ENCODE results near the gene BCHE. TPM values are rescaled to one million over a fixed set of nuclear protein-coding genes. Genes with fewer than 3 reads are reported as not detected.

BCHE gene
- total and polyA plus RNA-seq, 4 donors: 1.7 to 47.8 (median 4.3) TPM

DNA sequence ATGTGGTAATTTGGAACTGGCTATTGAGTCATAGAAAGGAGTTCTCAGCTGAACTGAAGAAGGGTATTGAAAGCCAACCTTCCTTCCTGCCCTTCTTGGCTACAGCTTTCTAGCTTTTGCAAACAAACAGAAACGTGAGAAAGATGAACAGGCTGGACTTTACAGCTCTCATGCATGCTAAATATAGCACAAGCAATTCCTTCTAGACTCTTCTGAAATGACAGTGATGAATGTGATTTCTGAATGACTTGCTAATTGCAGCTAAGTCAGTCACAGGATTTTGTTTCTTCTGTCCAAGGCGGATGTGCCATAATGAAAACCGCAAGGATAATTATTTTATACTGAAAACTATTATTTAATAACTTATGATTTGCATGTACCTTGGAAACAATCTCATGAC, 36.3 kb downstream of the BCHE start:
- WGBS, 2 donors: 50 to 60% methylated on average over 3 of the region's 3 CpGs
- Histone ChIP-seq H3K4me1 (ENCODE audit: control insufficient read depth in 5 of 5, insufficient read depth in 5 of 5, low read length in 5 of 5) (peaks cover 0 to 10% (median 2%) of the 10 kb centered on the region in 5 donors), H3K9me3 (ENCODE audit: control insufficient read depth in 4 of 4, insufficient read depth in 3 of 4, low read length in 3 of 4) (no peaks in the 10 kb centered on the region), H3K36me3 (ENCODE audit: control insufficient read depth in 4 of 4, insufficient read depth in 4 of 4, low read length in 4 of 4) (no peaks in the 10 kb centered on the region), H3K9ac (ENCODE audit: insufficient read depth in 1 of 2, low read length in 2 of 2) (no peak overlapping the region), H3K4me3 (no peak overlapping the region), H3K27me3 (ENCODE audit: control insufficient read depth in 3 of 3, insufficient read depth in 3 of 3, low read length in 2 of 3) (no peaks in the 10 kb centered on the region), H3K27ac (ENCODE audit: low read depth in 1 of 2, low read length in 1 of 2) (no peak overlapping the region)
- ATAC-seq (ENCODE audit: insufficient read depth, low FRiP score): no peak
- peak in 2 of 3 donors; percentile 19 to 50 for DNase-seq
- TF ChIP-seq, protein P1, sequence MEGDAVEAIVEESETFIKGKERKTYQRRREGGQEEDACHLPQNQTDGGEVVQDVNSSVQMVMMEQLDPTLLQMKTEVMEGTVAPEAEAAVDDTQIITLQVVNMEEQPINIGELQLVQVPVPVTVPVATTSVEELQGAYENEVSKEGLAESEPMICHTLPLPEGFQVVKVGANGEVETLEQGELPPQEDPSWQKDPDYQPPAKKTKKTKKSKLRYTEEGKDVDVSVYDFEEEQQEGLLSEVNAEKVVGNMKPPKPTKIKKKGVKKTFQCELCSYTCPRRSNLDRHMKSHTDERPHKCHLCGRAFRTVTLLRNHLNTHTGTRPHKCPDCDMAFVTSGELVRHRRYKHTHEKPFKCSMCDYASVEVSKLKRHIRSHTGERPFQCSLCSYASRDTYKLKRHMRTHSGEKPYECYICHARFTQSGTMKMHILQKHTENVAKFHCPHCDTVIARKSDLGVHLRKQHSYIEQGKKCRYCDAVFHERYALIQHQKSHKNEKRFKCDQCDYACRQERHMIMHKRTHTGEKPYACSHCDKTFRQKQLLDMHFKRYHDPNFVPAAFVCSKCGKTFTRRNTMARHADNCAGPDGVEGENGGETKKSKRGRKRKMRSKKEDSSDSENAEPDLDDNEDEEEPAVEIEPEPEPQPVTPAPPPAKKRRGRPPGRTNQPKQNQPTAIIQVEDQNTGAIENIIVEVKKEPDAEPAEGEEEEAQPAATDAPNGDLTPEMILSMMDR (IDR thresholded peaks at IDR 0.05; ENCODE audit: control extremely low read depth, extremely low read depth): no peak

DNA sequence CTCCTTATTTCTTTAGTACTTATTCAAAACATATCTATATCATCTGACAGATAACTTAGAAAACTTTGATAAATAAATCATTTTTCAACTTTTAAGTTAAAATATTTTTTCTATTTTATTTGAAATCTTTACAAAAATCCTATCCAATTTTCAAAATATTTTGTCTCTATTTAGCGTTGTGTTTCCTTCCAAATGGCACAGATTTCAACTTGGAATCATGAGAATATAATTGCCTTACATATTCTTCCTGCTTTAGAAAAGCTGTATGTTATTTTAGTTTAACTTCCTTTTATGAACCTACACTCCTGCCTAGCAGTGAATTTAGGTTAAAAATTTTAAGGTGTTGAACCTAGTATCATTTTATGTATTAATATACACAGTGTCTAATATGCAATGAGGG, 38.2 kb downstream of the BCHE start:
- Histone ChIP-seq H3K27me3 (ENCODE audit: control insufficient read depth in 3 of 3, insufficient read depth in 3 of 3, low read length in 2 of 3) (no peaks in the 10 kb centered on the region), H3K9me3 (ENCODE audit: control insufficient read depth in 4 of 4, insufficient read depth in 3 of 4, low read length in 3 of 4) (no peaks in the 10 kb centered on the region), H3K9ac (ENCODE audit: insufficient read depth in 1 of 2, low read length in 2 of 2) (no peak overlapping the region), H3K4me3 (no peak overlapping the region), H3K27ac (ENCODE audit: low read depth in 1 of 2, low read length in 1 of 2) (no peak overlapping the region), H3K4me1 (ENCODE audit: control insufficient read depth in 5 of 5, insufficient read depth in 5 of 5, low read length in 5 of 5) (peaks cover 0 to 10% (median 0%) of the 10 kb centered on the region in 5 donors), H3K36me3 (ENCODE audit: control insufficient read depth in 4 of 4, insufficient read depth in 4 of 4, low read length in 4 of 4) (no peaks in the 10 kb centered on the region)
- no peak for DNase-seq
- ATAC-seq (ENCODE audit: insufficient read depth, low FRiP score): no peak
- TF ChIP-seq, protein P1 (IDR thresholded peaks at IDR 0.05; ENCODE audit: control extremely low read depth, extremely low read depth): no peak
- WGBS, 2 donors: 73 to 74% methylated on average over 1 of the region's 1 CpG

DNA sequence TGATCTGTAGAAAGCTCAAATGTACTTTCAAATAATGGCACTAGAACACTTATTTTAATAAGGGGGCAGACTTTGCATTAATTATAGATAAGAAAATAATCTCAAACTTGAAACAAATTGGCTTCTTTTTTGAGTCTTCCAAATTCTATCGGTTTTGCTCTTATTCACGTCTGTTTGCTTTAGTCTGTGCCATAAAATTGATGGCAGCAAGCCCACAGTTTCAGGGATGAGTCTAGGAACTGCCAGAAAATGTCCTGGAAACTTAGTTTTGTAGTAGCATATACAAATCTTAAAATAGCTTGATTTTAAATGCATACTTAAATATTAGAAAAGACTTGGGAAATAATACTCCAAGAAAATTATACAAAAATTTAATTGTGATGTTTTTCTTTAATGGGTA, 39.7 kb downstream of the BCHE start:
- Histone ChIP-seq H3K9me3 (ENCODE audit: control insufficient read depth in 4 of 4, insufficient read depth in 3 of 4, low read length in 3 of 4) (no peaks in the 10 kb centered on the region), H3K9ac (ENCODE audit: insufficient read depth in 1 of 2, low read length in 2 of 2) (no peak overlapping the region), H3K27me3 (ENCODE audit: control insufficient read depth in 3 of 3, insufficient read depth in 3 of 3, low read length in 2 of 3) (no peaks in the 10 kb centered on the region), H3K27ac (ENCODE audit: low read depth in 1 of 2, low read length in 1 of 2) (no peak overlapping the region), H3K4me1 (ENCODE audit: control insufficient read depth in 5 of 5, insufficient read depth in 5 of 5, low read length in 5 of 5) (peaks cover 0 to 10% (median 0%) of the 10 kb centered on the region in 5 donors), H3K4me3 (no peak overlapping the region), H3K36me3 (ENCODE audit: control insufficient read depth in 4 of 4, insufficient read depth in 4 of 4, low read length in 4 of 4) (peaks cover 0 to 2% (median 0%) of the 10 kb centered on the region in 4 donors)
- DNase-seq: peak; percentile 48 to 85 (median 69)
- TF ChIP-seq, protein P1 (IDR thresholded peaks at IDR 0.05; ENCODE audit: control extremely low read depth, extremely low read depth): no peak
- 65 to 75% methylated on average over 2 of the region's 2 CpGs for WGBS, 2 donors
- ATAC-seq (ENCODE audit: insufficient read depth, low FRiP score): no peak

DNA sequence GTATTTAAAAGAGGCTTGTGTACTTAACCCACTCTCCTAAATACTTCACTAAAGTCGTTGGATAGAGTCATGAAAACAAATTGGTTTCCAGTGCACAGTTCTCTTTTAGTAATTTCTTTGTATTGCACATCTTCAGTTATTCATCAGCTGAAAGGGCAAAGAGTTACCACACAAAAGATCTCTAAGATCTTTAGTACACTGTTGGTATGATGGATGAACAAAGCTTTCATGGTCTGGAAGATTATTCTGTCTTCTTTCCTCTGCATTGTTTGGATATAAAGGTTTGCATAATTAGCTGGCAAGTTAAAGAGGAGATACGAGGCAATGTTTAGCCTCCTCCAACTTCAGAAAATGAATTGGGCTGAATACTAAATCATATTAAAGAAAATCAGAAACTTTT, 40.5 kb downstream of the BCHE start:
- Histone ChIP-seq H3K4me1 (ENCODE audit: control insufficient read depth in 5 of 5, insufficient read depth in 5 of 5, low read length in 5 of 5) (peaks cover 0 to 10% (median 0%) of the 10 kb centered on the region in 5 donors), H3K27ac (ENCODE audit: low read depth in 1 of 2, low read length in 1 of 2) (no peak overlapping the region), H3K27me3 (ENCODE audit: control insufficient read depth in 3 of 3, insufficient read depth in 3 of 3, low read length in 2 of 3) (no peaks in the 10 kb centered on the region), H3K9ac (ENCODE audit: insufficient read depth in 1 of 2, low read length in 2 of 2) (no peak overlapping the region), H3K36me3 (ENCODE audit: control insufficient read depth in 4 of 4, insufficient read depth in 4 of 4, low read length in 4 of 4) (peaks cover 0 to 2% (median 0%) of the 10 kb centered on the region in 4 donors), H3K9me3 (ENCODE audit: control insufficient read depth in 4 of 4, insufficient read depth in 3 of 4, low read length in 3 of 4) (no peaks in the 10 kb centered on the region), H3K4me3 (no peak overlapping the region)
- TF ChIP-seq, protein P1 (IDR thresholded peaks at IDR 0.05; ENCODE audit: control extremely low read depth, extremely low read depth): no peak
- ATAC-seq (ENCODE audit: insufficient read depth, low FRiP score) (no peak), DNase-seq (no peak)
- 36 to 54% methylated on average over 2 of the region's 2 CpGs for WGBS, 2 donors
